ENCODE results near the gene C1QBP.
A peak's percentile ranks its signal among the peaks of the same experiment; 100 is the strongest.
"Not testable (repeated sequence)": the region's sequence is repeated elsewhere in the genome, so short reads cannot be mapped to it uniquely, and the experiment has no call there.

The C1QBP gene

GRCh38 chr17:5464717-5465507, 26.0 kb upstream of the C1QBP start:
- no peak overlapping the region for H3K9ac ChIP-seq (ENCODE audit: low read depth, low read length)
- H3K4me1 ChIP-seq (ENCODE audit: insufficient read depth, low read length) = peaks cover 5% of the 10 kb centered on the region; the same call in 1 of the 2 replicates
- H3K9me3 ChIP-seq (ENCODE audit: control insufficient read depth, insufficient read depth, low read length) = no peaks in the 10 kb centered on the region
- peaks cover 9% of the 10 kb centered on the region for H3K36me3 ChIP-seq (ENCODE audit: insufficient read depth, low read length)

DNA sequence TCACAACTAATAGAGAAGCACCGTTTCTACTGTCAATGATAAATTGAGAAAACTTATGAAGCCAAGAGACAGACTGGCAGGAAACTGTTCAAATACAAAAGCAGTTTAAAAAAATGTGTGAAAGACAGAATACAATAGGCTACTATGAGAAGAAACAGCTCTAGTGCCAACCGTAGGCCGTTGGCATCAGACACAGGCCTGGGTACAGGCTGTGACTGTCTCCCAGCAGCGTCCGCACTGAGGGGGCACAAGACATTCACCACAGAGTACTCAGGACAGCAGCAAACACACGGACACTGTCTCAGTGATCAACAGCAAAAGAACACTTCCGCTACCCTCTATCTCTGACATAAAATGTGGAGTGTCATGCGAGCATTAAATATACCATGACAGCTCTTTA, 7.8 kb upstream of the C1QBP start:
- H3K9ac ChIP-seq (ENCODE audit: low read depth, low read length) = no peak overlapping the region
- H3K36me3 ChIP-seq (ENCODE audit: insufficient read depth, low read length) = peaks cover 20% of the 10 kb centered on the region
- H3K4me1 ChIP-seq (ENCODE audit: insufficient read depth, low read length) = no peaks in the 10 kb centered on the region
- H3K9me3 ChIP-seq (ENCODE audit: control insufficient read depth, insufficient read depth, low read length) = no peaks in the 10 kb centered on the region

- Histone ChIP-seq H3K36me3 (ENCODE audit: insufficient read depth, low read length) (peaks cover 16% of the 10 kb centered on the region; the same call in 1 of the 2 replicates), H3K9me3 (ENCODE audit: control insufficient read depth, insufficient read depth, low read length) (no peaks in the 10 kb centered on the region), H3K4me1 (ENCODE audit: insufficient read depth, low read length) (no peaks in the 10 kb centered on the region)
Measured at GRCh38 chr17:5444209-5444608, 5.3 kb upstream of the C1QBP start.

DNA sequence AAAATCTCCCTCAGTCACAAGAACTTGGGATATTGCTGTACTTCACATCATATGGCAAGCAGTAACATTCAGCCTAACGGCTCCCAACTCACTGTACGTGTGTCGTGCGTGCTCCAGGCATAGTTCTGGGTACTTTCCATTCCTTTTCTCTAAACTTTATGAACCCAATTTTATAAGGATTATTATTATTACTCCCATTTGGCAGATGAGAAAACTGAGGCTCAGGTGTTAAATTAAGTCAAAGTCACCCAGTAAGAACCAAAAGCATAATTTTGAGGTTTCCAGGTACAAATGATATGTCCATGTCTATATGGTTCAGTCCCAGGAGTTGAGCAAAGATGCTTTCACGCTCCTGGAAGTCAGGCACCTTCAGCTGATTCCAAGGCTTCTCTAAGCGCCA, 4.8 kb upstream of the C1QBP start:
- Histone ChIP-seq H3K9ac (ENCODE audit: low read depth, low read length) (no peak overlapping the region), H3K4me1 (ENCODE audit: insufficient read depth, low read length) (no peaks in the 10 kb centered on the region), H3K9me3 (ENCODE audit: control insufficient read depth, insufficient read depth, low read length) (no peaks in the 10 kb centered on the region), H3K36me3 (ENCODE audit: insufficient read depth, low read length) (peaks cover 14% of the 10 kb centered on the region; the same call in 1 of the 2 replicates)

More at GRCh38 chr17:5444209-5444608, 5.3 kb upstream of the C1QBP start:
- H3K9ac ChIP-seq (ENCODE audit: low read depth, low read length) = no peak overlapping the region

- Histone ChIP-seq H3K9me3 (ENCODE audit: control insufficient read depth, insufficient read depth, low read length) (no peaks in the 10 kb centered on the region), H3K9ac (ENCODE audit: low read depth, low read length) (peak overlapping the region; percentile 82; the same call in 1 of the 2 replicates), H3K4me1 (ENCODE audit: insufficient read depth, low read length) (no peaks in the 10 kb centered on the region; the same call in 1 of the 2 replicates), H3K36me3 (ENCODE audit: insufficient read depth, low read length) (peaks cover 14% of the 10 kb centered on the region)
Measured at GRCh38 chr17:5439446-5439764, 450 bp upstream of the C1QBP start.

- peaks cover 26% of the 10 kb centered on the region for H3K36me3 ChIP-seq (ENCODE audit: insufficient read depth, low read length)
- H3K9ac ChIP-seq (ENCODE audit: low read depth, low read length) = peak overlapping the region; percentile 82
- no peaks in the 10 kb centered on the region; the same call in 1 of the 2 replicates for H3K4me1 ChIP-seq (ENCODE audit: insufficient read depth, low read length)
- no peaks in the 10 kb centered on the region for H3K9me3 ChIP-seq (ENCODE audit: control insufficient read depth, insufficient read depth, low read length)
Measured at GRCh38 chr17:5437721-5438317, 1.1 kb downstream of the C1QBP start.

DNA sequence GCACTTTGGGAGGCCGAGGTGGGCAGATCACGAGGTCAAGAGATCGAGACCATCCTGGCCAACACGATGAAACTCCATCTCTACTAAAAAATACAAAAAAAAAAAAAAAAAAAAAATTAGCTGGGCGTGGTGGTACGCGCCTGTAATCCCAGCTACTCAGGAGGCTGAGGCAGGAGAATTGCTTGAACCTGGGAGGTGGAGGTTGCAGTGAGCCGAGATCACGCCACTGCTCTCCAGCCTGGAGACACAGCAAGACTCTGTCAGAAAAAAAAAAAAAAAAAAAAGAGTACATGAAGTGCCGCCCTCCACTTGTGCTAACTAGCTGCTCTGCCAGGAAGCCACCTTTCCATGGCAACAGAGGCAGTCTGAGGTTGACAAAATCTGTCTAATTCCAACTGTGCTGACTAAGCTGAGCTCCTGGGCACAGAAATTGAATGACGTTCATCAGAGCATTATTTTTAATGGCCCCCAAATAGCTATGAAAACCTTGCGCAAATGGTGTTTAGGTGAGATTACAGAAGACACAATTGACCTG, 3.1 kb downstream of the C1QBP start:
- not testable (repeated sequence) for H3K9ac ChIP-seq (ENCODE audit: low read depth, low read length)

DNA sequence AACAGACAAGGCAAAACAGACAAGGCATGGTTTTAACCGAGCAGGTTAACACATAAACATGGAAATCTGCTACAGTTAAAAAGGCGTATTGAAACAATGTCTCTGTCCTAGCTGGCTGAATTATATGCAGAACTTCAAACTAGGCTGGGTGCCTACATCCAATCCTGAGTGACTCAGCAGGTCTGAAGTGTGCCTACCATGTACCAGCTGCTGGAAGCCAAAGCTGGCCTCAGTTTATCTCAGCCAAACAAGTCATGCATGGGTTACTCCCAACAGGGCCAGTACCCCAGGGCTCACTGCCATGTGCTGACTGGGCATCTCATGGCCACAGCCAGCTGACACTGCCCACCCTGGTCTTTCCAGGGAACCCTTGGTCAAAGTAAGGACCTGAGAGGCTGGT, 4.0 kb downstream of the C1QBP start:
- H3K9me3 ChIP-seq (ENCODE audit: control insufficient read depth, insufficient read depth, low read length) = no peaks in the 10 kb centered on the region
- H3K36me3 ChIP-seq (ENCODE audit: insufficient read depth, low read length) = peaks cover 47% of the 10 kb centered on the region
- no peak overlapping the region for H3K9ac ChIP-seq (ENCODE audit: low read depth, low read length)
- no peaks in the 10 kb centered on the region; the same call in 1 of the 2 replicates for H3K4me1 ChIP-seq (ENCODE audit: insufficient read depth, low read length)

More for the DNA sequence above, 3.1 kb downstream of the C1QBP start:
- not testable (repeated sequence) for H3K9me3 ChIP-seq (ENCODE audit: control insufficient read depth, insufficient read depth, low read length); H3K4me1 ChIP-seq (ENCODE audit: insufficient read depth, low read length)
- H3K36me3 ChIP-seq (ENCODE audit: insufficient read depth, low read length) = peaks cover 41% of the 10 kb centered on the region

GRCh38 chr17:5431949-5432556, 6.9 kb downstream of the C1QBP start:
- H3K4me1 ChIP-seq (ENCODE audit: insufficient read depth, low read length) = no peaks in the 10 kb centered on the region
- H3K36me3 ChIP-seq (ENCODE audit: insufficient read depth, low read length) = peaks cover 64% of the 10 kb centered on the region
- H3K9me3 ChIP-seq (ENCODE audit: control insufficient read depth, insufficient read depth, low read length) = no peaks in the 10 kb centered on the region
- no peak overlapping the region for H3K9ac ChIP-seq (ENCODE audit: low read depth, low read length)

GRCh38 chr17:5431234-5431633, 7.7 kb downstream of the C1QBP start:
- not testable (repeated sequence) for H3K9me3 ChIP-seq (ENCODE audit: control insufficient read depth, insufficient read depth, low read length); H3K9ac ChIP-seq (ENCODE audit: low read depth, low read length); H3K4me1 ChIP-seq (ENCODE audit: insufficient read depth, low read length)
- H3K36me3 ChIP-seq (ENCODE audit: insufficient read depth, low read length) = peaks cover 63% of the 10 kb centered on the region

DNA sequence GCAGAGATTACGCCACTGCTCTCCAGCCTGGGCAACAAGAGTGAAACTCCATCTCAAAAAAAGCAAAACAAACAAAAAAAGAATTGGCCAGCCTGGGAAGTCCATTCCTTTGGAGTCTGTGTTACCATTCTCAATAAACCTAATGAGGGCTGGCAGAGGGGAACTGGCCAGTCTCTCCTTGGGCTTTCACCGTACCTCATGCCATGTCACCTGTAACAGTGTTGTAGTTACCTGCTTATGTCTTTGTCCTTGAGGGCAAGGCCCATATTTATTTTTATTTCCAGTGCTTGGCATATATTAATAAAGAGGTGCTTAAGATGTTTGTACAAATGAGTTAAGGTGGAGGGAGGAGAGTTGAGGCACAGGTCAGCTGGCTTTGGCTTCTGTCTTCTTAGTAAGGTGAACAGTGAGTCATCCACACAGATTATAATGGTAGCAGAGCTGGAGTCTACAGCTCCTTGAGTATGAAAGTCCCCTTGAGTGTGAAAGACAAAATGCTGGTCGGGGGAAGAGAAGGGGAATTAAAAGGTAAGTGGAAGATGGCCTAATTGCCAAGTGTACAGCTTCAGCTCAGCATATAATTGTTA, 8.4 kb downstream of the C1QBP start:
- no peaks in the 10 kb centered on the region for H3K4me1 ChIP-seq (ENCODE audit: insufficient read depth, low read length)
- H3K9ac ChIP-seq (ENCODE audit: low read depth, low read length) = no peak overlapping the region
- no peaks in the 10 kb centered on the region for H3K9me3 ChIP-seq (ENCODE audit: control insufficient read depth, insufficient read depth, low read length)
- H3K36me3 ChIP-seq (ENCODE audit: insufficient read depth, low read length) = peaks cover 67% of the 10 kb centered on the region

DNA sequence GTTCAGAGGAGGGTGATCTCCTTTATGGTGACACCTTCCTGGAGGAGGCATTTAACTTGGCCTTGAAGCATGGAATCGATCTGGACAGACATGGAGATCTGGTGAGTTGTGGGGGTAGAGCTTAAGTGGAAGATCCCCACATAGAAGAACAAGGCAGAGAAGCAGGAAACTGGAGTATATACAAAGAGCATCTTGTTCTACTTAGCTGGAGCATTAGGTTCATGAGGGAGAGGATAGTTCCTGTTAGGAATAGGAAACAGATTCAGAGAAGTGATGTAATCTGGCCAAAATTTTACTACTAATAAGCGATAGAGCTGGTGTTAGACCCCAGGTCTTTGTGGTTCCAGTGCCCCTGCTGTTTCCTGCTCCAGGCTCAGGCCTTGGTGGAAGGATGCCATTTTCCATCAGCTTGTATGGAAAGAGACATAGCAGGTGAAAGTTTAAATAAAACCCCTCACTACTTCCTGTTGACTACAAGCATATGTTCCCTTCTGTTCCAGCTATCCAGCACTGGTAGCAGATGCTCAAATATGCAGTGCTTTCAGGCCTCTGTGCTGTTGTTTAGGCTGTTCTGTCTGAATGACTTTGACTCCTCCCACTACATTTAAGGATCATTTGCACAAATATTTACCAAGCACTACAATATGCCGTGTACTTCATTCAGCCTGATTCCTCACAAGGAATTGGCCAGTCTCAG, 9.6 kb downstream of the C1QBP start:
- Histone ChIP-seq H3K36me3 (ENCODE audit: insufficient read depth, low read length) (peaks cover 60% of the 10 kb centered on the region), H3K9ac (ENCODE audit: low read depth, low read length) (no peak overlapping the region), H3K9me3 (ENCODE audit: control insufficient read depth, insufficient read depth, low read length) (no peaks in the 10 kb centered on the region), H3K4me1 (ENCODE audit: insufficient read depth, low read length) (no peaks in the 10 kb centered on the region)

DNA sequence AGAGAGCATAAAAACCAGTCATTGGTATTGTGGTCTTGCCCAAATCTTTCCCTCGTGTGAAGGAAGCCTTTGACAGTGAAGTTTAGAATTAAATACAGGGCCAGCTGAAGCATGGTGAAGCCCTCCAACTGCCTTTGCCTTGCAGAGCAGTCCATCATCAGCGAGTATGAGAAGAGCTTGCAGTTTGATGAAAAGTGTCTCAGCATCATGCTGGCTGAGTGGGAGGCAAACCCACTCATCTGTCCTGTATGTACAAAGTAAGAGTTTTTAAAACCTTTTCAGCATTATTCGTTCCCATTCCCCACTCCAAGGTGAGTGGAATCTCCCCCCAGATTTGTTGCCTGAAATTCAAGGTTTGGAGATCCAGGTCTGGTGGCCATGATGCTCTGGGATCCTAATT, 13.1 kb downstream of the C1QBP start:
- Histone ChIP-seq H3K9me3 (ENCODE audit: control insufficient read depth, insufficient read depth, low read length) (no peaks in the 10 kb centered on the region), H3K4me1 (ENCODE audit: insufficient read depth, low read length) (no peaks in the 10 kb centered on the region), H3K9ac (ENCODE audit: low read depth, low read length) (no peak overlapping the region), H3K36me3 (ENCODE audit: insufficient read depth, low read length) (peaks cover 44% of the 10 kb centered on the region)

- Histone ChIP-seq H3K9ac (ENCODE audit: low read depth, low read length) (no peak overlapping the region), H3K36me3 (ENCODE audit: insufficient read depth, low read length) (peaks cover 38% of the 10 kb centered on the region), H3K9me3 (ENCODE audit: control insufficient read depth, insufficient read depth, low read length) (no peaks in the 10 kb centered on the region), H3K4me1 (ENCODE audit: insufficient read depth, low read length) (no peaks in the 10 kb centered on the region)
Measured at GRCh38 chr17:5424909-5425308, 14.0 kb downstream of the C1QBP start.
